Heart left ventricle (tissue), 16 donors: ENCODE measurements around the gene DLX4. TPM values are rescaled to one million over a fixed set of nuclear protein-coding genes. Genes with fewer than 3 reads are reported as not detected.

ENCODE experiments used
- ATAC-seq, 4 donors: fragments of 200-7000 bp; cut with Tn5 transposase; one replicate each; pipeline ENCODE4 v1.9.1; 2020 to 2022; ENCODE audit warnings: moderate library complexity in 4 of 4, mild to moderate bottlenecking in 3 of 4, moderate number of reproducible peaks in 1 of 4
- DNase-seq, 5 donors: peaks; one replicate each; pipeline ENCODE4 v3.0.0-alpha.2; 2020
- H3K27ac ChIP-seq, 12 donors: fragments of 200-600 bp; sonication (generic) in 4 of 12; one replicate each; pipeline versions ENCODE4 v1.5.0 to v1.8.0; 2016 to 2022; ENCODE audit warnings: mild to moderate bottlenecking in 2 of 12
- H3K27me3 ChIP-seq, 9 donors: fragments of 200-600 bp; sonication (generic) in 2 of 9; one replicate each; pipeline versions ENCODE4 v1.5.1 to v1.8.0; 2016 to 2022; ENCODE audit warnings: mild to moderate bottlenecking in 3 of 9
- H3K36me3 ChIP-seq, 9 donors: fragments of 200-600 bp; sonication (generic) in 2 of 9; one replicate each; pipeline versions ENCODE4 v1.5.0 to v1.8.0; 2018 to 2022; ENCODE audit warnings: mild to moderate bottlenecking in 2 of 9
- H3K4me1 ChIP-seq, 12 donors: fragments of 200-600 bp; sonication (generic) in 4 of 12; one replicate each; pipeline versions ENCODE4 v1.5.0 to v1.8.0; 2016 to 2022; ENCODE audit warnings: mild to moderate bottlenecking in 3 of 12
- H3K4me3 ChIP-seq, 12 donors: fragments of 200-600 bp; sonication (generic) in 4 of 12; one replicate each; pipeline versions ENCODE4 v1.5.0 to v1.8.0; 2017 to 2022; ENCODE audit warnings: mild to moderate bottlenecking in 9 of 12, moderate library complexity in 4 of 12
- H3K9me3 ChIP-seq, 12 donors: fragments of 200-600 bp; sonication (generic) in 4 of 12; one replicate each; pipeline versions ENCODE4 v1.5.0 to v1.8.0; 2016 to 2022; ENCODE audit warnings: mild to moderate bottlenecking in 1 of 12
- CTCF ChIP-seq, 12 donors: fragments of 200-600 bp; sonication (generic) in 4 of 12; IDR thresholded peaks; one replicate each; pipeline versions ENCODE4 v1.5.0 to v1.8.0; 2018 to 2022; ENCODE audit warnings: antibody characterized with exemption in 12 of 12, mild to moderate bottlenecking in 5 of 12
- POLR2A ChIP-seq, 2 donors: fragments of 450-650 bp; IDR thresholded peaks; one replicate each; pipeline ENCODE4 v1.6.1; 2017; ENCODE audit warnings: antibody characterized with exemption in 2 of 2, mild to moderate bottlenecking in 2 of 2, moderate library complexity in 2 of 2
- WGBS, 4 donors: extraction: QIAGEN DNeasy Blood & Tissue Kit in 2 of 4; methylation state at CpG; one replicate each; pipeline versions ENCODE4 v1.1.5 to v1.1.7; 2013 to 2018; 5-methylcytosine and 5-hydroxymethylcytosine counted together
- intact Hi-C, 10 donors: fragments of 100-400 bp; cut with DNase I; formaldehyde crosslinking; loops; one replicate each; pipeline versions ENCODE4 v1.11.1 to v1.14.2; 2022
- long read RNA-seq, 3 donors: library from polyadenylated mRNA; unstranded; transcript quantifications; one replicate each; pipeline ENCODE4 v2.0.0, GENCODE V29; 2020 to 2021
- polyA plus RNA-seq, 2 donors: library from polyadenylated mRNA; stranded (reverse); fragments of 200-250 nt; gene quantifications; one replicate each; pipeline ENCODE4 v1.2.3, GENCODE V29; 2013
- total RNA-seq, 9 donors: library from RNA; depleted of rRNA in 2 of 9; stranded (reverse); fragments of >200 nt in 2 of 9; fragmentation: NEBNext Ultra II Directional in 3 of 9; extraction: Animal tissue kit (Norgen Biotek cat#: 25700) in 3 of 9; gene quantifications; one replicate each; pipeline versions ENCODE4 v1.1.0 to v1.2.4, GENCODE V29; 2016 to 2023
- donor health status: ischemic (EF 13 %, LVEDD 7.1; RV severe dilation, severe dysfunction).
- donor health status: healthy with polysubstance abuse.
- donor health status: DM: no; HTN: yes; CAD: no.
- donor health status: DM: no; HTN: no; CAD: no.
- donor health status: ischemic (EF 25% LVEDD 6.9; RV normal size, moderate dysfunction).
- donor health status: ischemic (EF 25% LVEDD 5.7; RV mildly dilated, moderate dysfunction).
- donor health status: healthy.
- donor health status: DM: yes; HTN: yes; CAD: no.
- donor health status: ischemic (EF 35%, LVEDD 5.7; RV mildly dilated, moderate dysfunction).
- donor health status: nonischemic (EF 11% LVEDD 7.7; RV severe dilation, severe dysfunction).
- donor health status: DM: yes; HTN: yes; CAD: no.
- donor health status: PGD.
- donor health status: ischemic (EF 29% LVEDD 5.4; RV normal size, mild dysfunction).
- donor health status: nonischemic (EF 23%, LVEDD 6.1; RV moderate dilation, normal function).

Gene DLX4
- under 1 TPM in 1 of 9 donors, not detected in 8; 0.19 TPM for total RNA-seq
- polyA plus RNA-seq = under 1 TPM in 1 of 2 donors, not detected in 1; 0.03 TPM
- long read RNA-seq, donor 1 = 0 reads
- long read RNA-seq, donor 2 = 0 reads
- long read RNA-seq, donor 3 = 0 reads

- H3K27ac ChIP-seq = no peak within 1 kb of the TSS
- no peaks in the 10 kb centered on the region for H3K36me3 ChIP-seq
- H3K9me3 ChIP-seq = no peaks in the 10 kb centered on the region
- TF ChIP-seq POLR2A (IDR thresholded peaks at IDR 0.05) = no peak
- TF ChIP-seq CTCF (IDR thresholded peaks at IDR 0.05) = no peak
- H3K4me1 ChIP-seq = peaks cover 2 to 49% (median 26%) of the 10 kb centered on the region in 12 donors
- DNase-seq = peak in 1 of 5 donors; percentile 62
- no peak for ATAC-seq
- H3K27me3 ChIP-seq = peaks cover 65 to 100% (median 95%) of the 10 kb centered on the region in 9 donors
- WGBS, 4 donors = 1 to 5% (median 3%) methylated on average over 32 to 45 of the region's 45 CpGs
- peak within 1 kb of the TSS; percentile 26 to 63 (median 44) for H3K4me3 ChIP-seq
- intact Hi-C loops = no loop called here
Measured at GRCh38 chr17:49969134-49969759, at the start of gene DLX4. Gene DLX4, plus strand, starts transcription at chr17:49969190. Its CDS starts 279 bp downstream, at chr17:49969469.

- no peak for DNase-seq
- no peaks in the 10 kb centered on the region for H3K36me3 ChIP-seq
- intact Hi-C loops = no loop called here
- H3K4me1 ChIP-seq = no peaks in the 10 kb centered on the region
- no peak overlapping the region for H3K4me3 ChIP-seq
- no peak overlapping the region for H3K27ac ChIP-seq
- H3K9me3 ChIP-seq = no peaks in the 10 kb centered on the region
- H3K27me3 ChIP-seq = peaks cover 0 to 27% (median 7%) of the 10 kb centered on the region in 9 donors
- 84 to 90% (median 86%) methylated on average over 9 of the region's 9 CpGs for WGBS, 4 donors
- no peak for ATAC-seq
- no peak for TF ChIP-seq POLR2A (IDR thresholded peaks at IDR 0.05)
- TF ChIP-seq CTCF (IDR thresholded peaks at IDR 0.05) = no peak
Measured at GRCh38 chr17:49920030-49920769, 48.8 kb upstream of the DLX4 start.

- intact Hi-C loops = no loop called here
- TF ChIP-seq CTCF (IDR thresholded peaks at IDR 0.05) (no peak), POLR2A (IDR thresholded peaks at IDR 0.05) (no peak)
- no peak for DNase-seq
- Histone ChIP-seq H3K36me3 (no peaks in the 10 kb centered on the region), H3K9me3 (no peaks in the 10 kb centered on the region), H3K27me3 (peaks cover 0 to 16% (median under 1%) of the 10 kb centered on the region in 9 donors), H3K27ac (no peak overlapping the region), H3K4me1 (peaks cover 0 to 10% (median under 1%) of the 10 kb centered on the region in 12 donors), H3K4me3 (no peak overlapping the region)
- no peak for ATAC-seq
- WGBS, 4 donors = 67 to 86% (median 77%) methylated on average over 4 of the region's 4 CpGs
Measured at GRCh38 chr17:49922095-49922494, 46.9 kb upstream of the DLX4 start.

GRCh38 chr17:49924116-49924515 is 44.9 kb upstream of the DLX4 start:
- no peaks in the 10 kb centered on the region for H3K36me3 ChIP-seq
- H3K4me3 ChIP-seq = no peak overlapping the region
- TF ChIP-seq CTCF (IDR thresholded peaks at IDR 0.05) (no peak), POLR2A (IDR thresholded peaks at IDR 0.05) (no peak)
- intact Hi-C loops = no loop called here
- peaks cover 0 to 33% (median 3%) of the 10 kb centered on the region in 9 donors for H3K27me3 ChIP-seq
- ATAC-seq = no peak
- no peak for DNase-seq
- 58 to 68% (median 65%) methylated on average over 12 to 14 of the region's 14 CpGs for WGBS, 4 donors
- peaks cover 0 to 14% (median 1%) of the 10 kb centered on the region in 12 donors for H3K4me1 ChIP-seq
- H3K27ac ChIP-seq = no peak overlapping the region
- no peaks in the 10 kb centered on the region for H3K9me3 ChIP-seq
